ENCODE results near the gene MRAS.
"Not testable (repeated sequence)": the region's sequence is repeated elsewhere in the genome, so short reads cannot be mapped to it uniquely, and the experiment has no call there.

Gene MRAS

GRCh38 chr3:138426211-138426610 is 77.8 kb downstream of the MRAS start:
- DNase-seq: no peak

GRCh38 chr3:138426754-138427153 is 78.4 kb downstream of the MRAS start:
- not testable (repeated sequence) for DNase-seq

GRCh38 chr3:138429665-138430064 is 81.3 kb downstream of the MRAS start:
- DNase-seq: no peak

- DNase-seq: no peak
Measured at GRCh38 chr3:138432576-138433240, 84.3 kb downstream of the MRAS start.

- no peak for DNase-seq
Measured at GRCh38 chr3:138433892-138434275, 85.5 kb downstream of the MRAS start.

- peak; percentile 75 to 82 for DNase-seq
Measured at GRCh38 chr3:138434276-138434874, 86.0 kb downstream of the MRAS start, which contains the start of gene ESYT3. Gene ESYT3, plus strand, starts transcription at chr3:138434616. Its CDS starts 183 bp downstream, at chr3:138434799.

GRCh38 chr3:138434875-138435772 is 86.7 kb downstream of the MRAS start:
- no peak for DNase-seq

GRCh38 chr3:138435840-138436239 is 87.5 kb downstream of the MRAS start:
- no peak for DNase-seq

- DNase-seq: no peak
Measured at GRCh38 chr3:138437281-138437680, 88.9 kb downstream of the MRAS start.

- DNase-seq: no peak
Measured at GRCh38 chr3:138438896-138439295, 90.5 kb downstream of the MRAS start.

- DNase-seq: no peak
Measured at GRCh38 chr3:138439646-138440045, 91.3 kb downstream of the MRAS start.

GRCh38 chr3:138440121-138440521 is 91.7 kb downstream of the MRAS start:
- DNase-seq: no peak

GRCh38 chr3:138440596-138440995 is 92.2 kb downstream of the MRAS start:
- no peak for DNase-seq

GRCh38 chr3:138441256-138441655 is 92.9 kb downstream of the MRAS start:
- no peak for DNase-seq

- no peak for DNase-seq
Measured at GRCh38 chr3:138441742-138442141, 93.4 kb downstream of the MRAS start.

- DNase-seq: no peak
Measured at GRCh38 chr3:138442433-138442832, 94.1 kb downstream of the MRAS start.

- no peak for DNase-seq
Measured at GRCh38 chr3:138443091-138443490, 94.7 kb downstream of the MRAS start.

GRCh38 chr3:138443521-138444503 is 95.4 kb downstream of the MRAS start:
- no peak for DNase-seq

GRCh38 chr3:138445236-138445635 is 96.9 kb downstream of the MRAS start:
- DNase-seq: no peak

GRCh38 chr3:138445654-138446053 is 97.3 kb downstream of the MRAS start:
- DNase-seq: no peak

- no peak for DNase-seq
Measured at GRCh38 chr3:138448631-138449030, 100.3 kb downstream of the MRAS start.

- DNase-seq: no peak
Measured at GRCh38 chr3:138449490-138449889, 101.1 kb downstream of the MRAS start.
